Embryonic facial prominence (tissue), 1 donor: ENCODE results near the gene PACS2.
A peak's percentile ranks its signal among the peaks of the same experiment; 100 is the strongest.

Source experiments
- DNase-seq: peaks from one replicate; pipeline ENCODE4 v3.0.0-alpha.2; 2016; ENCODE audit errors: extremely low spot score

The PACS2 gene

GRCh38 chr14:105408592-105408991 lies 94.0 kb downstream of the PACS2 start:
- DNase-seq, result no peak

- no peak for DNase-seq
Observed at GRCh38 chr14:105409364-105409763, 94.8 kb downstream of the PACS2 start.

GRCh38 chr14:105410642-105411016 lies 96.1 kb downstream of the PACS2 start:
- no peak for DNase-seq

GRCh38 chr14:105411017-105411941 lies 96.7 kb downstream of the PACS2 start:
- no peak for DNase-seq

GRCh38 chr14:105411985-105412770 lies 97.6 kb downstream of the PACS2 start:
- no peak for DNase-seq

DNA sequence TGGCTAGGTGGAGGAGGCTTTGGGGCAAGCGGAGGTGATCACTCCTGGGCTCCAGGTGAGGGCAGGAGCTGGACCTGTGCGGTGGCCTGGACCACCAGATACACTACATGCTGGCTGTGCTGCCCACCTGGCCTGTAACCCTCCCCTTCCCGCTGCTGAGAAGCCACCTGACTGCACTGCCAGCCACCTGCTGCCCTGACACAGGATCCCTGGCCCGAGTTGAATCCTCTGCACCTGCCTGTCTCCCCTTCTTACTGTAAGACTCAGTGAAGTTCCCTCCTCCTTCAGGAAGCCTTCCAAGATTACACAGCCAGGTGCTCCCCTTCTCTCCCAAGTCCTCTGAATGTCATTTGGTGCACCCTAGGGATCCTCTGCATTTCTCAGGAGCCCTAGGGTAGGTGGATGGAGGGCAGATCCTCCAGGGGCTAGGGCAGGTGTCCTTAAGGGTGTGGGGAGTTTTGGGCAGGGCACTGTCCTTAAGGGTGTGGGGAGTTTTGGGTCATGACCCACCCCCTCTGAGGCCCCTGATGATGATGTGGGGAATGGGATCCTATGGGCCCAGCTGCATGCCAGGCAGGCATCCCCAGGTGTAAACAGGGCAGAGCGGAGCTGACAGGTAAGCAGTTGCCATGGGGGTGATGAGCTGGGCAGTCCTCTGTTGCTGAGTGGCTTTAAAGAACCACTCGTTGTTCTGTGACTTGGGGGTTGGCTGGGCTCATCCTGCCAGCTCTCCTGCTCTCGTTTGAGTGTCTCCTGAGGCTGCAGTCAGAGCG lies 98.4 kb downstream of the PACS2 start:
- no peak for DNase-seq

DNA sequence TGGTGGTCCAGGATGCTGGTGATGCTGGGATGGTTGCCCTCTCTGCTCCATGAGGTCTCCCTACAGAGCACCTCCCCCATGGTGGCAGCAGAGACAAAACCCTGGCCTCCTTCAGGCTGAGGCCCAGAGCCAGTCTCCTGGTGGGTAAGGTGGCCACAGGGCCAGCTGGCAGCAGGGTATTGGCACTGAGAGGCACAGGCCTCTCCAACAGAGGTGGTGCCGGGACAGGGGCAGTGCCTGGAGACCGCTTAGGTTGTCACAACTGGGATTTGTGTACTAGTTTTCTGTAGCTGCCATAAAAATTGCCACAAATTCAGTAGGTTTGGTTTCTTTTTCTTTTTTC lies 99.0 kb downstream of the PACS2 start:
- DNase-seq, result no peak

GRCh38 chr14:105414456-105415371 lies 100.2 kb downstream of the PACS2 start:
- peak; percentile 27 for DNase-seq

DNA sequence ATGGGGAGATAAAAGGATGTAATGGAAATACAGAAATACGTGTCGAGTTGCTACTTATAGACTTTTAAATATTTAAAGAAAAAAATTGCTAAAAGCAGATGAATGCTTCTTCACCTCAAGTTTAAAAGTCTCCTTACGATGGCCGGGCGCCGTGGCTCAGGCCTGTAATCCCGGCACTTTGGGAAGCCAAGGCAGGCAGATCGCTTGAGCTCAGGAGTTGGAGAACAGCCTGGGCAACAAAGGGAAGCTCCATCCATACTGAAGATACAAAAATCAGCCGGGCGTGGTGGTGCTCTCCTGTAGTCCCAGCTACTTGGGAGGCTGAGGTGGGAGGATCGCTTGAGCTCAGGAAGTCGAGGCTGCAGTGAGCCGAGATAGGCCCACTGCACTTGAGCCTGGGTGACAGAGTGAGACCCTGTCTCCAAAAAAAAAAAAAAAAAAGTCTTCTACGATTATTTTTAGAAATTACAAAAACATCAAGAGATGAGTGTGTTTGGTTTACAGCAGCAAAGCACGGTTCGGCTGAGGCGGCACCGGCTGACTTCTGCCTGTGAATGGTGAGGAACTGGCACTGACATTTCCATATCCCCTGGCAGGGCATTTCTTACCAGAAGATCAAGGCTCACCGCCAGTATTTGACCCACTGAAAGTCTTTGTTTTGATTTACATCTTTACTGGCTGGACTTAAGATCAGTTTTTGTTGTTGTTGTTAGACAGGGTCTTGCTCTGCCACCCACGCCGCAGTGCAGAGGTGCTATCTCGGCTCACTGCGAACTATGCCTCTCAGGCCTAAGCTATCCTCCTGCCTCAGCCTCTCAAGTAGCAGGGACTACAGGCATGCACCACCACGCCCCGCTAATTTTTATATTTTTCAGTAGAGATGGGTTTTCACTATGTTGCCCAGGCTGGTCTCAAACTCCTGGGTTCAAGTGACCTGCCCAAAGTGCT lies 101.2 kb downstream of the PACS2 start:
- no peak for DNase-seq

- no peak for DNase-seq
Observed at GRCh38 chr14:105416671-105417070, 102.1 kb downstream of the PACS2 start.

- no peak for DNase-seq
Observed at GRCh38 chr14:105417690-105418121, 103.2 kb downstream of the PACS2 start.

- no peak for DNase-seq
Observed at GRCh38 chr14:105418269-105419194, 104.0 kb downstream of the PACS2 start.

- DNase-seq, result no peak
Observed at GRCh38 chr14:105419195-105420091, 104.9 kb downstream of the PACS2 start, which contains the start of gene MTA1. Gene MTA1, plus strand, starts transcription at chr14:105419827. Its CDS starts 209 bp downstream, at chr14:105420036.

- DNase-seq, result no peak
Observed at GRCh38 chr14:105420101-105420973, 105.8 kb downstream of the PACS2 start.

DNA sequence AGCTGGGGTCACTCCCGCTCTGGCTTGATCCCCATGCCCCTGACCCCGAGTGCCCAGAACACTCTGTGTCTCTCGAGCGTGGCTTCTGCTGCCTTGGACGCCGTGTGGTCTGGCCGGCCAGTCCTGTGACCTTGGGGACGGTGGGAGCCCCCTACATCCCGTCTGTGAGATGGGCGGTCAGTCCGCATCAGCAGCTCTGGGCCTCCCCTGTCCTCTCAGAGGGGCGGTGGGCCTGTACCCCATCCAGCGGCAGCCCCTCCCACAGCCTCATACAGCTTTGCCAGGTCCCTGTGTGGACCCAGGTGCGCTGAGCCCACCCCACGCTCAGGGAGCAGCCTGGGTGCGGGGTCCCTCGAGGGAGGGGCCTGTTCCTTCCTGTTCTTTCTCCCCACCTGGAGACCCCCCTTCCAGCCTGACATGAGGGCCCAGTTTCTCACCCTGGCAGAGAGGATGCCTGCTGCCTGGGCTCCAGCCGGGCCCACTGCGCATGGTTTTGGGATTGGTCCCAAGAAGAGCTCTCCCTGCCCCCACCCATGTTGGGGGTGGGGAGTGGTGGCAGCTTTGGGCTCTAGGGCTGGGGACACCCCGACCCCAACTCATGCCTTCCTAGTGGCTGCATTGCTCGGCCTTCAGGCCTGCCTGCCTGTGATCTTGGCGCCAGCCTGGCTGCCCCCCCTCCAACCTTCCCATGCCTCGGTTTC lies 106.6 kb downstream of the PACS2 start:
- DNase-seq, result no peak
